IPS-18a (cell line): Measurements from ENCODE around the gene MGME1.

Experiments used
- H3K27ac ChIP-seq: one replicate; pipeline ENCODE4 v1.5.1; 2013; ENCODE audit warnings: low read length
- H3K27me3 ChIP-seq: one replicate; pipeline ENCODE4 v1.6.1; 2013; ENCODE audit warnings: mild to moderate bottlenecking, low read length; ENCODE audit not compliant: control insufficient read depth, insufficient read depth
- H3K36me3 ChIP-seq: one replicate; pipeline ENCODE4 v1.6.1; 2013; ENCODE audit warnings: low read depth, low read length; ENCODE audit not compliant: control insufficient read depth
- H3K4me1 ChIP-seq: one replicate; pipeline ENCODE4 v1.6.1; 2013; ENCODE audit warnings: low read depth, low read length; ENCODE audit not compliant: control insufficient read depth
- H3K4me3 ChIP-seq: one replicate; pipeline ENCODE4 v1.5.1; 2013; ENCODE audit warnings: low read length
- H3K9ac ChIP-seq: one replicate; pipeline ENCODE4 v1.6.1; 2013; ENCODE audit warnings: mild to moderate bottlenecking, low read length, moderate library complexity
- H3K9me3 ChIP-seq: one replicate; pipeline ENCODE4 v1.6.1; 2013; ENCODE audit warnings: low read depth, low read length; ENCODE audit not compliant: control insufficient read depth

Gene MGME1

GRCh38 chr20:17968366-17969277 is at the start of gene MGME1, which contains the start of gene SNX5:
Gene MGME1, plus strand, starts transcription at chr20:17969018. Its CDS starts 842 bp downstream, at chr20:17969860.
Gene SNX5, minus strand, starts transcription at chr20:17968794. Its CDS starts 369 bp downstream, at chr20:17968425.
- peaks cover 35% of the 10 kb centered on the region for H3K4me1 ChIP-seq
- H3K27me3 ChIP-seq = no peaks in the 10 kb centered on the region
- peak within 1 kb of the TSS; percentile 97 for H3K27ac ChIP-seq
- H3K9ac ChIP-seq = peak within 1 kb of the TSS; percentile 99
- no peaks in the 10 kb centered on the region for H3K9me3 ChIP-seq
- peaks cover 21% of the 10 kb centered on the region for H3K36me3 ChIP-seq
- peak within 1 kb of the TSS; percentile 97 for H3K4me3 ChIP-seq

- Histone ChIP-seq H3K27ac (no peak overlapping the region), H3K4me1 (no peaks in the 10 kb centered on the region), H3K27me3 (no peaks in the 10 kb centered on the region), H3K9ac (no peak overlapping the region), H3K4me3 (no peak overlapping the region), H3K36me3 (no peaks in the 10 kb centered on the region), H3K9me3 (no peaks in the 10 kb centered on the region)
Observed at GRCh38 chr20:17919149-17919548, 49.7 kb upstream of the MGME1 start.

GRCh38 chr20:17921774-17922173 is 47.0 kb upstream of the MGME1 start:
- H3K9ac ChIP-seq = no peak overlapping the region
- H3K27me3 ChIP-seq = no peaks in the 10 kb centered on the region
- no peaks in the 10 kb centered on the region for H3K9me3 ChIP-seq
- no peak overlapping the region for H3K4me3 ChIP-seq
- no peaks in the 10 kb centered on the region for H3K4me1 ChIP-seq
- H3K36me3 ChIP-seq = no peaks in the 10 kb centered on the region
- H3K27ac ChIP-seq = no peak overlapping the region

GRCh38 chr20:17925141-17925939 is 43.5 kb upstream of the MGME1 start:
- no peak overlapping the region for H3K27ac ChIP-seq
- H3K36me3 ChIP-seq = no peaks in the 10 kb centered on the region
- H3K4me1 ChIP-seq = no peaks in the 10 kb centered on the region
- H3K4me3 ChIP-seq = no peak overlapping the region
- H3K9ac ChIP-seq = no peak overlapping the region
- no peaks in the 10 kb centered on the region for H3K27me3 ChIP-seq
- no peaks in the 10 kb centered on the region for H3K9me3 ChIP-seq

- Histone ChIP-seq H3K36me3 (no peaks in the 10 kb centered on the region), H3K9me3 (no peaks in the 10 kb centered on the region), H3K27ac (no peak overlapping the region), H3K4me3 (no peak overlapping the region), H3K27me3 (no peaks in the 10 kb centered on the region), H3K9ac (no peak overlapping the region), H3K4me1 (no peaks in the 10 kb centered on the region)
Observed at GRCh38 chr20:17925940-17926300, 42.9 kb upstream of the MGME1 start.

GRCh38 chr20:17928211-17928611 is 40.6 kb upstream of the MGME1 start:
- Histone ChIP-seq H3K27me3 (peaks cover 3% of the 10 kb centered on the region), H3K9me3 (no peaks in the 10 kb centered on the region), H3K36me3 (no peaks in the 10 kb centered on the region), H3K27ac (no peak overlapping the region), H3K4me1 (no peaks in the 10 kb centered on the region), H3K4me3 (no peak overlapping the region), H3K9ac (no peak overlapping the region)

- Histone ChIP-seq H3K27ac (no peak overlapping the region), H3K9ac (no peak overlapping the region)
Observed at GRCh38 chr20:17928633-17929311, 40.0 kb upstream of the MGME1 start.

GRCh38 chr20:17931513-17931912 is 37.3 kb upstream of the MGME1 start:
- peaks cover 3% of the 10 kb centered on the region for H3K27me3 ChIP-seq
- H3K9me3 ChIP-seq = no peaks in the 10 kb centered on the region
- H3K36me3 ChIP-seq = no peaks in the 10 kb centered on the region
- H3K4me3 ChIP-seq = no peak overlapping the region
- no peak overlapping the region for H3K27ac ChIP-seq
- H3K9ac ChIP-seq = no peak overlapping the region
- H3K4me1 ChIP-seq = peaks cover 15% of the 10 kb centered on the region

More at GRCh38 chr20:17928633-17929311, 40.0 kb upstream of the MGME1 start:
- H3K9me3 ChIP-seq = no peaks in the 10 kb centered on the region
- no peak overlapping the region for H3K4me3 ChIP-seq
- H3K27me3 ChIP-seq = peaks cover 3% of the 10 kb centered on the region
- no peaks in the 10 kb centered on the region for H3K36me3 ChIP-seq
- H3K4me1 ChIP-seq = peaks cover 3% of the 10 kb centered on the region

GRCh38 chr20:17932396-17932795 is 36.4 kb upstream of the MGME1 start:
- Histone ChIP-seq H3K27ac (no peak overlapping the region), H3K27me3 (peaks cover 3% of the 10 kb centered on the region), H3K9ac (no peak overlapping the region), H3K4me3 (no peak overlapping the region), H3K4me1 (peaks cover 24% of the 10 kb centered on the region), H3K36me3 (no peaks in the 10 kb centered on the region), H3K9me3 (no peaks in the 10 kb centered on the region)

- H3K9me3 ChIP-seq = no peaks in the 10 kb centered on the region
- no peaks in the 10 kb centered on the region for H3K36me3 ChIP-seq
- no peak overlapping the region for H3K9ac ChIP-seq
- peaks cover 24% of the 10 kb centered on the region for H3K4me1 ChIP-seq
- H3K4me3 ChIP-seq = no peak overlapping the region
- H3K27me3 ChIP-seq = peaks cover 3% of the 10 kb centered on the region
- no peak overlapping the region for H3K27ac ChIP-seq
Observed at GRCh38 chr20:17933121-17933520, 35.7 kb upstream of the MGME1 start.

- Histone ChIP-seq H3K4me3 (no peak overlapping the region), H3K27me3 (peaks cover 3% of the 10 kb centered on the region), H3K27ac (no peak overlapping the region), H3K36me3 (no peaks in the 10 kb centered on the region), H3K9ac (no peak overlapping the region), H3K9me3 (no peaks in the 10 kb centered on the region), H3K4me1 (peaks cover 27% of the 10 kb centered on the region)
Observed at GRCh38 chr20:17933711-17934110, 35.1 kb upstream of the MGME1 start.
